GM12878 (cell line): ENCODE data around the gene BPGM. TPM values are rescaled to one million over a fixed set of nuclear protein-coding genes. Genes with fewer than 3 reads are reported as not detected.

Experiments used
- ATAC-seq: fragments of 200-7000 bp; cut with Tn5 transposase; 3 replicates; pipeline ENCODE4 v1.9.1; 2020; ENCODE audit warnings: mild to moderate bottlenecking, moderate library complexity
- BruUV-seq: library from RNA; stranded (reverse); fragments of 400-500 nt; replicated peaks from 2 replicates; lab custom pipeline; 2021; lab: Mats Ljungman, UMichigan
- CTCF ChIA-PET: fragments of 300-600 bp; sonication (Branson Sonifier 250); formaldehyde crosslinking; extraction: SDS; loops from one replicate; lab custom pipeline; 2021; ENCODE audit warnings: inconsistent platforms; lab: Yijun Ruan, JAX
- POLR2A ChIA-PET: fragments of 350-600 bp; formaldehyde crosslinking; extraction: SDS; loops from one replicate; lab custom pipeline; 2021; ENCODE audit warnings: inconsistent platforms; lab: Charles Lee
- RAD21 ChIA-PET: fragments of 300-600 bp; sonication (Branson Sonifier 250); formaldehyde crosslinking; loops from one replicate; lab custom pipeline; 2023; ENCODE audit warnings: antibody characterized with exemption; ENCODE audit not compliant: unreplicated experiment; lab: Charles Lee
- SMC1A ChIA-PET: fragments of 300-600 bp; sonication (Branson Sonifier 250); formaldehyde crosslinking; loops from one replicate; lab custom pipeline; 2023; ENCODE audit not compliant: unreplicated experiment, uncharacterized antibody; lab: Charles Lee
- DNase-seq: peaks from one replicate; pipeline ENCODE4 v3.0.0-alpha.2; 2011; ENCODE audit warnings: low read depth, low spot score
- FAIRE-seq: peaks from 3 replicates; lab custom pipeline; 2011; peaks lifted over from hg19 to GRCh38; lab: Jason Lieb, UNC
- H2AFZ ChIP-seq: 2 replicates; pipeline ENCODE4 v1.6.0; 2011; ENCODE audit warnings: low read depth, low read length, control low read depth; ENCODE audit not compliant: control insufficient read depth
- H3K27ac ChIP-seq: 2 replicates; pipeline ENCODE4 v1.5.1; 2011; ENCODE audit warnings: control low read depth; ENCODE audit not compliant: control insufficient read depth, insufficient read depth
- H3K27me3 ChIP-seq, 2 experiments: replicated peaks in 1 of 2; 2 replicates each; pipeline versions ENCODE4 v1.6.0 to v1.6.1; 2011; ENCODE audit warnings: low read length in 1 of 2; ENCODE audit not compliant: control insufficient read depth in 2 of 2, insufficient read depth in 2 of 2
- H3K36me3 ChIP-seq, 2 experiments: 2 replicates each; pipeline ENCODE4 v1.5.1; 2011; ENCODE audit warnings: low read length in 1 of 2; ENCODE audit not compliant: control insufficient read depth in 2 of 2, insufficient read depth in 2 of 2
- H3K4me1 ChIP-seq: 2 replicates; pipeline ENCODE4 v1.6.1; 2011; ENCODE audit warnings: mild to moderate bottlenecking, low read length, moderate library complexity, mixed read lengths; ENCODE audit not compliant: control insufficient read depth, insufficient read depth
- H3K4me2 ChIP-seq: 2 replicates; pipeline ENCODE4 v1.6.0; 2011; ENCODE audit warnings: control low read depth; ENCODE audit not compliant: control insufficient read depth, insufficient read depth
- H3K4me3 ChIP-seq: fragments of 200-600 bp; sonication (generic); 2 replicates; pipeline ENCODE4 v1.5.1; 2016
- H3K79me2 ChIP-seq: 2 replicates; pipeline ENCODE4 v1.6.0; 2011; ENCODE audit warnings: low read length; ENCODE audit not compliant: control insufficient read depth, insufficient read depth
- H3K9ac ChIP-seq: 2 replicates; pipeline ENCODE4 v1.8.0; 2011; ENCODE audit warnings: low read length, control low read depth, mixed read lengths; ENCODE audit not compliant: control insufficient read depth, insufficient read depth
- H3K9me3 ChIP-seq: replicated peaks from 3 replicates; pipeline ENCODE4 v1.5.1; 2011; ENCODE audit warnings: mild to moderate bottlenecking, low read length; ENCODE audit not compliant: control insufficient read depth, insufficient read depth
- H4K20me1 ChIP-seq: 2 replicates; pipeline ENCODE4 v1.6.0; 2011; ENCODE audit not compliant: control insufficient read depth, insufficient read depth
- CREB1 ChIP-seq: IDR thresholded peaks from 2 replicates; pipeline ENCODE4 v1.6.1; 2012; ENCODE audit warnings: low read depth, mild to moderate bottlenecking, inconsistent platforms
- FOS ChIP-seq: IDR thresholded peaks from 3 replicates; pipeline ENCODE4 v1.6.1; 2011; ENCODE audit warnings: borderline replicate concordance; ENCODE audit not compliant: insufficient read length; ENCODE audit errors: extremely low read depth
- GATAD2B ChIP-seq: fragments of 450-650 bp; conservative IDR thresholded peaks from 2 replicates; pipeline ENCODE4 v1.6.1; 2017; ENCODE audit warnings: low read depth, mild to moderate bottlenecking, moderate library complexity
- HDAC6 ChIP-seq: fragments of 200-600 bp; sonication (generic); IDR thresholded peaks from one replicate; pipeline ENCODE4 v1.8.0; 2017; ENCODE audit warnings: antibody characterized with exemption; ENCODE audit not compliant: unreplicated experiment
- JUNB ChIP-seq: IDR thresholded peaks from 2 replicates; pipeline ENCODE4 v1.6.1; 2016; ENCODE audit warnings: antibody characterized with exemption, mild to moderate bottlenecking
- MTA3 ChIP-seq: IDR thresholded peaks from 2 replicates; pipeline ENCODE4 v1.6.1; 2012; ENCODE audit warnings: low read length, inconsistent platforms, borderline replicate concordance
- POU2F2 ChIP-seq: IDR thresholded peaks from 3 replicates; pipeline ENCODE4 v1.6.1; 2011; ENCODE audit warnings: low read depth, mild to moderate bottlenecking, low read length, borderline replicate concordance
- ZNF384 ChIP-seq: IDR thresholded peaks from 2 replicates; pipeline ENCODE4 v1.6.1; 2012; ENCODE audit warnings: low read depth, mild to moderate bottlenecking, low read length, improper control_type of control experiment, borderline replicate concordance
- ZNF622 ChIP-seq: fragments of 450-650 bp; IDR thresholded peaks from 2 replicates; pipeline ENCODE4 v1.6.1; 2017; ENCODE audit warnings: mild to moderate bottlenecking, inconsistent platforms
- WGBS: methylation state at CpG from one replicate; pipeline ENCODE4 v1.1.6; 2016; ENCODE audit warnings: low lambda C conversion rate; ENCODE audit not compliant: insufficient replicate concordance, insufficient coverage; ENCODE audit errors: missing lambda C conversion rate; 5-methylcytosine and 5-hydroxymethylcytosine counted together
- in situ Hi-C: fragments of 300-500 bp; cut with MboI; formaldehyde crosslinking; loops from 9 replicates; pipeline ENCODE4 v1.14.3; 2018; ENCODE audit warnings: mixed read lengths
- intact Hi-C: fragments of 100-400 bp; cut with micrococcal nuclease; formaldehyde crosslinking; loops from one replicate; pipeline ENCODE4 v1.14.2; 2022; ENCODE audit not compliant: unreplicated experiment
- polyA plus RNA-seq, 11 experiments: library from polyadenylated mRNA; depleted of rRNA in 4 of 11; unstranded in 6 of 11; stranded (reverse) in 5 of 11; fragments of >200 nt; fragmentation: Nextera tagmentation in 4 of 11; fragmentation: Illumina TruSeq in 1 of 11; extraction: Ambion mirVana in 4 of 11; extraction: Trizol in 1 of 11; gene quantifications; 1 replicate in 1 of 11; 2 replicates in 10 of 11; pipeline versions ENCODE4 v1.2.1 to v1.2.3, GENCODE V29; 2011 to 2016; ENCODE audit warnings: inconsistent platforms in 2 of 11, missing spikeins in 2 of 11, low read depth in 1 of 11
- total RNA-seq, 4 experiments: library from RNA; depleted of rRNA in 3 of 4; stranded (reverse); fragments of >200 nt in 3 of 4; fragmentation: Illumina TruSeq in 1 of 4; extraction: Trizol in 1 of 4; gene quantifications; 2 replicates each; pipeline versions ENCODE4 v1.2.1 to v1.2.3, GENCODE V29; 2013 to 2021
- TF ChIP-seq, protein P1 (sequence below): IDR thresholded peaks from 2 replicates; pipeline ENCODE4 v1.6.1; 2011; ENCODE audit warnings: mild to moderate bottlenecking, low read depth, low read length, moderate library complexity; ENCODE audit not compliant: insufficient replicate concordance
- TF ChIP-seq, protein P2 (sequence below): fragments of 450-650 bp; IDR thresholded peaks from 2 replicates; pipeline ENCODE4 v1.6.1; 2017; ENCODE audit warnings: low read depth, mild to moderate bottlenecking, moderate library complexity

Gene BPGM
- total and polyA plus RNA-seq, 10 of the 15 experiments (the other 5 are each of a cell fraction or from before 2014, with no cell fraction given): 9.0 to 20.1 (median 15.2) TPM

DNA sequence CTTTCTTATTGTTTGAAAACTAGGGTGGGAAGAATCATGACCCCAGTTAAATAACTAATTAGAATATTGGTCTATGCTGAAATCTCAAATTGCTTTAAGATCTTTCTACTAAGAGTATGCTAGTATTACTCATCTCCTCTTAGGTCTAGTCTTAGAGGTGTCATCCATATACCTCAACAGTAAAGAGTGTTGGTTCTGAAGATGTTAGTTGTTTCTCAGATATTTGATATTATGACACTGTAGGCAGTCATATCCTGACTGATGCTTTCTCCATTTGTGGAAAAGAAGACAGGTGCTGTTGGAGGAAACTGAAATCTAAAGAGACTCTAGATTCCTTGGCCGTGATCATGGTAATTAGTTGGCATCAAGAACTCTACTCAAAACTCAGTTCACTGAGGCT, 21.2 kb downstream of the BPGM start:
- ATAC-seq (no peak), DNase-seq (no peak), FAIRE-seq (no peak)
- no peaks in the 10 kb centered on the region for H3K36me3 ChIP-seq
- no peak overlapping the region for H2AFZ ChIP-seq
- no TSS peak for BruUV-seq
- ChIA-PET CTCF (interaction anchor here (1.2 kb wide), 1 partner anchor 20 kb away, joined by 6 read pairs; no protein-coding TSS in a partner anchor), RAD21 (no interaction called here), SMC1A (interaction anchor here (0.6 to 4.9 kb wide), 6 partner anchors 10 to 236 kb away, joined by 3 to 29 read pairs (median 4); no protein-coding TSS in a partner anchor), POLR2A (interaction anchor here (1.3 kb wide), 1 partner anchor 20 kb away, joined by 6 read pairs; no protein-coding TSS in a partner anchor)
- no peaks in the 10 kb centered on the region for H3K27me3 ChIP-seq
- H3K9me3 ChIP-seq: no peaks in the 10 kb centered on the region
- H4K20me1 ChIP-seq: no peaks in the 10 kb centered on the region
- 100% methylated on average over 1 of the region's 1 CpG for WGBS
- no peaks in the 10 kb centered on the region for H3K79me2 ChIP-seq
- H3K4me3 ChIP-seq: no peak overlapping the region
- intact Hi-C loops: no loop called here
- in situ Hi-C loops: no loop called here
- H3K27ac ChIP-seq: no peak overlapping the region
- no peak overlapping the region for H3K4me2 ChIP-seq
- no peak overlapping the region for H3K9ac ChIP-seq
- TF ChIP-seq GATAD2B: no peak
- no peak for TF ChIP-seq JUNB
- TF ChIP-seq HDAC6: no peak
- TF ChIP-seq ZNF384: no peak
- no peak for TF ChIP-seq ZNF622
- H3K4me1 ChIP-seq: peaks cover 7% of the 10 kb centered on the region

DNA sequence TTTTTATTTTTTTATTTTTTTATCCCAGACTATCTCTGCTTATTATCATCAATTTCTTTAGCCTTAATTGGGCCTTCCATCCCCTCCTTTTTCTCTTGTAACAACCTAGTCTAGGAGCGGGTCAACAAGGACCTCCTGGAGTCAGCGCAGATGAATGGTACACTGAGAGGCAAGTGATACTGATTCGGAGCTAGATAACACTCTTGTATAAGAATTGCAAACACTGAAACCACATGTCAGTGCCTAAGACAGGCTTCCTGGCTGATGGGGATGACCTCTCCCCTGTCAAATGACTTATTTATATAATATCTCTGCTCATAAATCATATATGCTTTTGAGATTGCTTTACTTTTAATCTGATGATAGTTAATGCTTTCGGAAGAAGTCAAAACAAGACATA, 22.7 kb downstream of the BPGM start:
- no TSS peak for BruUV-seq
- FAIRE-seq (no peak), ATAC-seq (no peak), DNase-seq (no peak)
- ChIA-PET RAD21 (interaction anchor here (1.4 kb wide), 1 partner anchor 34 kb away, joined by 3 read pairs; no protein-coding TSS in a partner anchor), POLR2A (no interaction called here), SMC1A (interaction anchor here (1.2 to 4.9 kb wide), 2 partner anchors 13 to 34 kb away, joined by 3 to 29 read pairs; no protein-coding TSS in a partner anchor), CTCF (interaction anchor here (1.1 to 1.2 kb wide), 3 partner anchors 20 to 35 kb away, joined by 3 to 4 read pairs (median 3); partner anchors contain the start of gene BPGM)
- Histone ChIP-seq H2AFZ (no peak overlapping the region), H3K27me3 (no peaks in the 10 kb centered on the region), H4K20me1 (no peaks in the 10 kb centered on the region), H3K9me3 (no peaks in the 10 kb centered on the region), H3K36me3 (no peaks in the 10 kb centered on the region), H3K27ac (no peak overlapping the region), H3K79me2 (no peaks in the 10 kb centered on the region), H3K4me3 (no peak overlapping the region), H3K4me2 (peak overlapping the region; percentile 58; the same call in 1 of the 2 replicates), H3K9ac (no peak overlapping the region), H3K4me1 (peaks cover 7% of the 10 kb centered on the region)
- intact Hi-C loops: no loop called here
- in situ Hi-C loops: no loop called here
- WGBS: 97% methylated on average over 4 of the region's 4 CpGs
- TF ChIP-seq CREB1 (no peak), MTA3 (no peak), FOS (no peak), POU2F2 (no peak)
- TF ChIP-seq, protein P1, sequence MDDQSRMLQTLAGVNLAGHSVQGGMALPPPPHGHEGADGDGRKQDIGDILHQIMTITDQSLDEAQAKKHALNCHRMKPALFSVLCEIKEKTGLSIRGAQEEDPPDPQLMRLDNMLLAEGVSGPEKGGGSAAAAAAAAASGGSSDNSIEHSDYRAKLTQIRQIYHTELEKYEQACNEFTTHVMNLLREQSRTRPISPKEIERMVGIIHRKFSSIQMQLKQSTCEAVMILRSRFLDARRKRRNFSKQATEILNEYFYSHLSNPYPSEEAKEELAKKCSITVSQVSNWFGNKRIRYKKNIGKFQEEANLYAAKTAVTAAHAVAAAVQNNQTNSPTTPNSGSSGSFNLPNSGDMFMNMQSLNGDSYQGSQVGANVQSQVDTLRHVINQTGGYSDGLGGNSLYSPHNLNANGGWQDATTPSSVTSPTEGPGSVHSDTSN: no peak
- TF ChIP-seq, protein P2, sequence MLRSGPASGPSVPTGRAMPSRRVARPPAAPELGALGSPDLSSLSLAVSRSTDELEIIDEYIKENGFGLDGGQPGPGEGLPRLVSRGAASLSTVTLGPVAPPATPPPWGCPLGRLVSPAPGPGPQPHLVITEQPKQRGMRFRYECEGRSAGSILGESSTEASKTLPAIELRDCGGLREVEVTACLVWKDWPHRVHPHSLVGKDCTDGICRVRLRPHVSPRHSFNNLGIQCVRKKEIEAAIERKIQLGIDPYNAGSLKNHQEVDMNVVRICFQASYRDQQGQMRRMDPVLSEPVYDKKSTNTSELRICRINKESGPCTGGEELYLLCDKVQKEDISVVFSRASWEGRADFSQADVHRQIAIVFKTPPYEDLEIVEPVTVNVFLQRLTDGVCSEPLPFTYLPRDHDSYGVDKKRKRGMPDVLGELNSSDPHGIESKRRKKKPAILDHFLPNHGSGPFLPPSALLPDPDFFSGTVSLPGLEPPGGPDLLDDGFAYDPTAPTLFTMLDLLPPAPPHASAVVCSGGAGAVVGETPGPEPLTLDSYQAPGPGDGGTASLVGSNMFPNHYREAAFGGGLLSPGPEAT: no peak
